Measurements from ENCODE around the gene DDX4.

The DDX4 gene

DNA sequence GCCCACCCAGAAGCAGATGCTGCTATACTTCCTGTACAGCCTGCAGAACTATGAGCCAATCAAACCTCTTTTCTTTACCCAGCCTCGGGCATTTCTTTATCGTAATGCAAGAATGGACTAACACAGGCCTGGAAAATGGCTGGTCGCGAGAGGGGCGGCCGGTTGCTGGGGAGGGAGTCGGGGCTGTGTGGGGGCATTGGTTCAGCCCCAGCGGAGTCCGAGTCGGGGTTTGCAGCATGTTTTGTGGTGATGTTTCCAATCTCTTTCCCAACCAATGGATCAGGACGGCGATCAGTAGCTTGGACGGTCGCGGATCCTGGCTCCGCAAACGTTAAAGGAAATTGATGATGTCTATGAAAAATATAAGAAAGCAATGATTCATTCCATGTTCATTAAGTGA lies 94.6 kb downstream of the DDX4 start:
- no peak overlapping the region for H3K4me3 ChIP-seq (ENCODE audit: low read length)
- H3K27ac ChIP-seq (ENCODE audit: low read length), result no peak overlapping the region
- H3K36me3 ChIP-seq (ENCODE audit: insufficient read depth, low read depth, low read length), result no peaks in the 10 kb centered on the region
- no peak overlapping the region for H3K9ac ChIP-seq (ENCODE audit: low read depth, low read length)
- no peaks in the 10 kb centered on the region for H3K9me3 ChIP-seq (ENCODE audit: insufficient read depth, low read depth, low read length)
- no peaks in the 10 kb centered on the region for H3K27me3 ChIP-seq (ENCODE audit: insufficient read depth, low read length)
- H3K4me1 ChIP-seq (ENCODE audit: insufficient read depth, low read length), result no peaks in the 10 kb centered on the region

DNA sequence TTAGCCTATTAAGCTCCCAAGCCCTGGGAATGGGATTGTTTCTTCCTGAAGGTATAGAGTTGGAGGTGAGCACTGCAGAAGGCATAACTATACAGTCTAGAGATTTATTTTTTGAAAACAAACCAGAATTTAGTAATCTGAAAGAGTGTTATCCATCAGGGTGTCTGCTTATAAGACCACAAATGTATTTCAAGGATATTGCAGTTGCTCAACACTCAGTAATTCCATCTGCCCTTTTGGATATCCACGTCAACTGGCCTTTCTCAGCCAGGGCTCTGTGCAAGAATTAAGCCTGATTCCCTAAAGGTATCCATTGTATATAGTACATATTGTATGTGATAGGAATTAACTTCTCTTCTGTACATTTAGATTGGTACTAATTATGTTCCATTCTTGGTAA lies 98.3 kb downstream of the DDX4 start:
- Histone ChIP-seq H3K27me3 (ENCODE audit: insufficient read depth, low read length) (no peaks in the 10 kb centered on the region), H3K9ac (ENCODE audit: low read depth, low read length) (no peak overlapping the region), H3K4me1 (ENCODE audit: insufficient read depth, low read length) (no peaks in the 10 kb centered on the region), H3K27ac (ENCODE audit: low read length) (no peak overlapping the region), H3K36me3 (ENCODE audit: insufficient read depth, low read depth, low read length) (no peaks in the 10 kb centered on the region), H3K4me3 (ENCODE audit: low read length) (no peak overlapping the region), H3K9me3 (ENCODE audit: insufficient read depth, low read depth, low read length) (no peaks in the 10 kb centered on the region)

DNA sequence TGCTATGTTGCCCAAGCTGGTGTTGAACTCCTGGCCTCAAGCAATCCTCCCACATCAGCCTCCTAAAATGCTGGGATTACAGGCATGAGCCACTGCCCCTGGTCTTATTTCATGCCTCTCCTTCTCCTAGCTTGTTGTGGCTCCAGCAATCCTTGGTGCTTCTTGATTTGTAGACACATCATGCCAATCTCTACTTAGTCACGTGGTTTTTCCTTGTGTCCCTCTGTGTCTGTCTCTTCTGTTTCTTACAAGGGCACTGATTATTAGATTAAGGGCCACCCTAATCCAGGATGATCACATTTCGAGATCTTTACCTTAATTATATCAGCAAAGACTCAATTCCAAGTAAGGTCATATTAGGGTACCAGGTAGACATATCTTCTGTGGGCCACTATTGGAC lies 104.1 kb downstream of the DDX4 start:
- Histone ChIP-seq H3K9ac (ENCODE audit: low read depth, low read length) (no peak overlapping the region), H3K36me3 (ENCODE audit: insufficient read depth, low read depth, low read length) (no peaks in the 10 kb centered on the region), H3K4me3 (ENCODE audit: low read length) (no peak overlapping the region), H3K9me3 (ENCODE audit: insufficient read depth, low read depth, low read length) (no peaks in the 10 kb centered on the region), H3K27me3 (ENCODE audit: insufficient read depth, low read length) (no peaks in the 10 kb centered on the region), H3K4me1 (ENCODE audit: insufficient read depth, low read length) (no peaks in the 10 kb centered on the region), H3K27ac (ENCODE audit: low read length) (no peak overlapping the region)

DNA sequence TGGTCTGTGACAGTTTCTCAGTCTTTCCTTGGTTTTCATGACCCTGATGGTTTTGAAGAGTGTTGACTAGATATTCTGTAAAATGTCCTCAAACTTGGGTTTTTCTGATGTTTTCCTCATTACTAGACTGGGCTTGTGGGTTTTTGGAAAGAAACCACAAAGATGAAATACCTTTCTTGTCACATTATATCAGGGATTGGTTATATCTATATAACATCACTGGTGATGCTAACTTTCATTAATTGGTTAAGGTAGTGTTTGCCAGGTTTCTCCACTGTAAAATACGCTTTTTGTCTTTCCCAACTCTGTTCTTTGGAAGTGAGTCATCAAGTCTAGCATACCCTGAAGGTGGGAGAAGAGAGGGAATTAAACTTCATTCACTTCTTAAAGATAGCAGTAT lies 110.0 kb downstream of the DDX4 start:
- Histone ChIP-seq H3K27me3 (ENCODE audit: insufficient read depth, low read length) (no peaks in the 10 kb centered on the region), H3K27ac (ENCODE audit: low read length) (no peak overlapping the region), H3K36me3 (ENCODE audit: insufficient read depth, low read depth, low read length) (no peaks in the 10 kb centered on the region), H3K4me1 (ENCODE audit: insufficient read depth, low read length) (no peaks in the 10 kb centered on the region), H3K9me3 (ENCODE audit: insufficient read depth, low read depth, low read length) (no peaks in the 10 kb centered on the region), H3K4me3 (ENCODE audit: low read length) (no peak overlapping the region), H3K9ac (ENCODE audit: low read depth, low read length) (no peak overlapping the region)

DNA sequence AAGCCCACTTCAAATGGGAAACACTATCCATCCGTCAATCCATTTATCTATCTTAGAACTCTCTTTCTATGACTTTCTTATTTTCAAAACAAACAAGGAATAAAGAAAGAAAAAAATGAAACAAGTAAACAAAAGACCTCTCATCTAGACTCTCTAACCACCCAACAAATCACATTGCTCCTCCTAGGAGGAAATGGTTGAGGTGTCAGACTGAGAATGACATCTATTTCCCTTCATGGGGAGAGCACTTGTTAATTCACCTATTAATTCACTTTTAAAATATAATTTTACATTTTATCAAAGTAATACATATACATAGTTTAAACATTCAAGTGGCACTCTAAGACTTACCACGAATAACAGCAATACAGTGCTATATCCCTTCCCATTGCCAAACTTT lies 110.9 kb downstream of the DDX4 start:
- no peaks in the 10 kb centered on the region for H3K9me3 ChIP-seq (ENCODE audit: insufficient read depth, low read depth, low read length)
- no peak overlapping the region for H3K27ac ChIP-seq (ENCODE audit: low read length)
- no peaks in the 10 kb centered on the region for H3K36me3 ChIP-seq (ENCODE audit: insufficient read depth, low read depth, low read length)
- H3K4me1 ChIP-seq (ENCODE audit: insufficient read depth, low read length), result no peaks in the 10 kb centered on the region
- H3K9ac ChIP-seq (ENCODE audit: low read depth, low read length), result no peak overlapping the region
- H3K27me3 ChIP-seq (ENCODE audit: insufficient read depth, low read length), result no peaks in the 10 kb centered on the region
- H3K4me3 ChIP-seq (ENCODE audit: low read length), result no peak overlapping the region

DNA sequence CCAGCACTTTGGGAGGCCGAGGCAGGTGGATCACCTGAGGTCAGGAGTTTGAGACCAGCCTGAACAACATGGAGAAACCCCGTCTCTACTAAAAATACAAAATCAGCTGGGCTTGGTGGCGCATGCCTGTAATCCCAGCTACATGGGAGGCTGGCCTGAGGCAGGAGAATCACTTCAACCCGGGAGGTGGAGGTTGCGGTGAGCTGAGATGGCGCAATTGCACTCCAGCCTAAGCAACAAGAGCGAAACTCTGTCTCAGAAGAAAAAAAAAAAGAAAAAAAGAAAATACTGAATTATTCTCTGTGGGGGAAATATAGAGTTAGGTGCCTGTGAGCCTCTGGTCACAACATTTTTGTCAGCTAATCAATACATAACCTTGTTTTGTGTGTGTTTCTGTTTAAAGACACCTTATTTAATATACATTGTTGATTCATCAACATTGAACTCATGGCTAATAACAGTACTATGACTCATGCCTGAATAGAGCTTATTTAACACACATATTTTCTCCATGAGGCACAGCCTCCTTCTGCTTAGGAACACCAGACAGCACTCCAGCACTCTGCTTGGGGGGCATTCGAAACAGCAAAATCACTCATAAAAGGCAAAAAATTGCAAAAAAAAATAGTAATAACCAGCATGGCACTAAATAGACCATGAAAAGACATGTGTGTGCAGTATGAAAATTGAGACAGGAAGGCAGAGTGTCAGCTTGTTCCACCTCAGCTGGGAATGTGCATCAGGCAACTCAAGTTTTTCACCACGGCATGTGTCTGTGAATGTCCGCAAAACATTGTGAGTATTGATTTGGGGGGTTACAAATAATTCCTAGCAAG lies 113.2 kb downstream of the DDX4 start, which contains the start of gene IL31RA:
Gene IL31RA, plus strand, starts transcription at position 519 of the 836 bp plus-strand sequence. Its CDS starts 214 bp downstream, at position 733.
- no peak within 1 kb of the TSS for H3K9ac ChIP-seq (ENCODE audit: low read depth, low read length)
- no peak within 1 kb of the TSS for H3K27ac ChIP-seq (ENCODE audit: low read length)
- H3K4me3 ChIP-seq (ENCODE audit: low read length), result no peak within 1 kb of the TSS
- no peaks in the 10 kb centered on the region for H3K9me3 ChIP-seq (ENCODE audit: insufficient read depth, low read depth, low read length)
- no peaks in the 10 kb centered on the region for H3K27me3 ChIP-seq (ENCODE audit: insufficient read depth, low read length)
- no peaks in the 10 kb centered on the region for H3K4me1 ChIP-seq (ENCODE audit: insufficient read depth, low read length)
- H3K36me3 ChIP-seq (ENCODE audit: insufficient read depth, low read depth, low read length), result no peaks in the 10 kb centered on the region

DNA sequence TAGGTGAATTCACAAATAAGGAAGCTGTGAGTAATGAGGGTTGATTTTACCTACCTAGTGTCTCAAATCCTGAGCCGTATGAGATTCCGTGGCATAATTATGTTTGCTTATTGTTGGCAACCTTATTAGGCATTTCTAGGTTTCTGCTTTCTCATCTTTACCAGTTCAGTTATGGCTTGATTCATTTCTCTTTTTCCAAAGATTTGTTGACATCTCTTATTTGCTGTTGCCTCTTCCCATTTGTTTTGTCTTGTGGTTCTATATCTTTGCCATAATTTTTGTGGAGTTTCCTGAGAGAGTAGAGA lies 113.8 kb downstream of the DDX4 start:
- Histone ChIP-seq H3K9me3 (ENCODE audit: insufficient read depth, low read depth, low read length) (no peaks in the 10 kb centered on the region), H3K9ac (ENCODE audit: low read depth, low read length) (no peak overlapping the region), H3K27ac (ENCODE audit: low read length) (no peak overlapping the region), H3K4me3 (ENCODE audit: low read length) (no peak overlapping the region), H3K27me3 (ENCODE audit: insufficient read depth, low read length) (no peaks in the 10 kb centered on the region), H3K4me1 (ENCODE audit: insufficient read depth, low read length) (no peaks in the 10 kb centered on the region), H3K36me3 (ENCODE audit: insufficient read depth, low read depth, low read length) (no peaks in the 10 kb centered on the region)

DNA sequence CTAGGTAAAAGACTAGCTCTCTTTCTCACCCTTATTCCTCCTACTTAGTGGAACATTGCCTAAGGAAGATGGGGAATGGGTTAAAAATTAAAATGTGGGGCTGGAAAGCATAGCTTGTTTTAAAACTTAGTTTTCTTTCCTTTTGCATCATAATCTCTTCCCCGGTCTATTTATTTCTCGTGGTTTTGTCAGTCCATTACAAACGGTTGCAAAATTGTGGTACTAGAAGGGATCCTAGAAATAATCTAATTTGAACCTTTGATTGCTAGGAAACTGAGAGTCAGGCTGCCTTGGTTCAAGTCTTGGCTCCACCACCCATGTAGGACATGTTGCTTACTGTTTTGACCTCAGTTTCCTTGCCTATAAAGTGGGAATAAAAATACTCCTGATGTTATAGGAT lies 114.6 kb downstream of the DDX4 start:
- H3K9ac ChIP-seq (ENCODE audit: low read depth, low read length), result no peak overlapping the region
- H3K9me3 ChIP-seq (ENCODE audit: insufficient read depth, low read depth, low read length), result no peaks in the 10 kb centered on the region
- no peak overlapping the region for H3K4me3 ChIP-seq (ENCODE audit: low read length)
- no peaks in the 10 kb centered on the region for H3K27me3 ChIP-seq (ENCODE audit: insufficient read depth, low read length)
- H3K4me1 ChIP-seq (ENCODE audit: insufficient read depth, low read length), result no peaks in the 10 kb centered on the region
- H3K36me3 ChIP-seq (ENCODE audit: insufficient read depth, low read depth, low read length), result no peaks in the 10 kb centered on the region
- no peak overlapping the region for H3K27ac ChIP-seq (ENCODE audit: low read length)

DNA sequence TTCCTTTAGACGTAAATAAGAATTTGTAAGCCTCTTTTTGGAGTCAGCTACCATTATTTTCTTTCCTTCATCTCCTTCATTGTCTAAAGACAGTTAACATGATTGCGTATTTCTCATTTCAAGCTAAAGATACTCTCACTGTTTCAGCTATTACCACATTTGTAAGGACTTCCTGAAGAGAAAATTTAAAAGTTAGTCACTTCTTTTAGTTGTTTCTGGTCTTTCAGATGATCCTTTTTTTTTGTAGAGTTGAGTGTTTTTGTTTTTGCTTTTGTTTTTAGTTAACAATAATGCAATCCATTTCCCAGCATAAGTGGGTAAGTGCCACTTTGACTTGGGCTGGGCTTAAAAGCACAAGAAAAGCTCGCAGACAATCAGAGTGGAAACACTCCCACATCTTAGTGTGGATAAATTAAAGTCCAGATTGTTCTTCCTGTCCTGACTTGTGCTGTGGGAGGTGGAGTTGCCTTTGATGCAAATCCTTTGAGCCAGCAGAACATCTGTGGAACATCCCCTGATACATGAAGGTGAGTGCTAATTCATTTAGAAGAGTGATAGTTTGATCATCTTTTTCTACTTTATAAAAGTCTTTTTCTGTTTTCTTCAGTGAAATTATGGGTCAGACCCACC lies 115.3 kb downstream of the DDX4 start:
- Histone ChIP-seq H3K27me3 (ENCODE audit: insufficient read depth, low read length) (no peaks in the 10 kb centered on the region), H3K9ac (ENCODE audit: low read depth, low read length) (no peak overlapping the region), H3K36me3 (ENCODE audit: insufficient read depth, low read depth, low read length) (no peaks in the 10 kb centered on the region), H3K27ac (ENCODE audit: low read length) (no peak overlapping the region), H3K9me3 (ENCODE audit: insufficient read depth, low read depth, low read length) (no peaks in the 10 kb centered on the region), H3K4me3 (ENCODE audit: low read length) (no peak overlapping the region), H3K4me1 (ENCODE audit: insufficient read depth, low read length) (no peaks in the 10 kb centered on the region)

DNA sequence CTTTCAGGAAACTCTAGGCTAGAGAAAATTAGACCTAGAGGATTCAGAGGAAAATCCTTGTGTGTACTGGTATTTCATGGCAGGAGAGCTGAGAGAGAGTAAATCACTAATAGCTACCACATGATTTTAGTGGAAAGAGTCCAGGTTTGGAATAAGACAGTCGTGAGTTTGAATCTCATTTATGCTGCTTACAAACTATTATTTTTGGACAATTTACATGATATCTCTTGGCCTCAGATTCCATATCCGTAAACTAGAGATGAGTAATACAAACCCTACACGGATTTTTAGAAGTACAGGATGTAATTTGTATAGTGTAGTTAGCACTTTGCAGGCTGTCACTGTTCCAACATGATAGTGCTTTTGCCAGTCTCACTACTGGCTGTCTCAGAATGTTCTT lies 116.0 kb downstream of the DDX4 start:
- Histone ChIP-seq H3K36me3 (ENCODE audit: insufficient read depth, low read depth, low read length) (no peaks in the 10 kb centered on the region), H3K27me3 (ENCODE audit: insufficient read depth, low read length) (no peaks in the 10 kb centered on the region), H3K4me3 (ENCODE audit: low read length) (no peak overlapping the region), H3K27ac (ENCODE audit: low read length) (no peak overlapping the region), H3K9ac (ENCODE audit: low read depth, low read length) (no peak overlapping the region), H3K4me1 (ENCODE audit: insufficient read depth, low read length) (no peaks in the 10 kb centered on the region), H3K9me3 (ENCODE audit: insufficient read depth, low read depth, low read length) (no peaks in the 10 kb centered on the region)

DNA sequence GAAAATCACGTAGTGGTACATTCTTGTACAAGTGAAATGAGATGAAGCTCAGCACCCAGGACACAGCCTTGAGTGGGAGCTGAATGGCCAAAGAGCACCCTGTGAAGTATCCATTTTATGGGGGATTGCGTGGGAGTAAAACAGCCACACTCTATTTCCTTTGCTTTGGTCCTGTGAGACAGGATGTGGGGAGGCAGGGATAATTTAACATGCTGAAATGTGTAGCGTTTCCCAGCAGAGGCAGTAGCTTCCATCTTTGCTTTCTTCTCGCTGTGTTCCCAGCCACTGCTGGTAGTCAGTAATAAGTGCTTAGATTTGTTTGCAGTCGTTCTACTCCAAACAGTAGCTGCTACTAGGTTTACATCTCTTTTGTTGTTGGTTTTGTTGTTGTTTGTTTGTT lies 117.6 kb downstream of the DDX4 start:
- H3K27ac ChIP-seq (ENCODE audit: low read length), result no peak overlapping the region
- no peak overlapping the region for H3K9ac ChIP-seq (ENCODE audit: low read depth, low read length)
- no peaks in the 10 kb centered on the region for H3K9me3 ChIP-seq (ENCODE audit: insufficient read depth, low read depth, low read length)
- H3K4me3 ChIP-seq (ENCODE audit: low read length), result no peak overlapping the region
- H3K27me3 ChIP-seq (ENCODE audit: insufficient read depth, low read length), result no peaks in the 10 kb centered on the region
- H3K36me3 ChIP-seq (ENCODE audit: insufficient read depth, low read depth, low read length), result no peaks in the 10 kb centered on the region
- H3K4me1 ChIP-seq (ENCODE audit: insufficient read depth, low read length), result no peaks in the 10 kb centered on the region

DNA sequence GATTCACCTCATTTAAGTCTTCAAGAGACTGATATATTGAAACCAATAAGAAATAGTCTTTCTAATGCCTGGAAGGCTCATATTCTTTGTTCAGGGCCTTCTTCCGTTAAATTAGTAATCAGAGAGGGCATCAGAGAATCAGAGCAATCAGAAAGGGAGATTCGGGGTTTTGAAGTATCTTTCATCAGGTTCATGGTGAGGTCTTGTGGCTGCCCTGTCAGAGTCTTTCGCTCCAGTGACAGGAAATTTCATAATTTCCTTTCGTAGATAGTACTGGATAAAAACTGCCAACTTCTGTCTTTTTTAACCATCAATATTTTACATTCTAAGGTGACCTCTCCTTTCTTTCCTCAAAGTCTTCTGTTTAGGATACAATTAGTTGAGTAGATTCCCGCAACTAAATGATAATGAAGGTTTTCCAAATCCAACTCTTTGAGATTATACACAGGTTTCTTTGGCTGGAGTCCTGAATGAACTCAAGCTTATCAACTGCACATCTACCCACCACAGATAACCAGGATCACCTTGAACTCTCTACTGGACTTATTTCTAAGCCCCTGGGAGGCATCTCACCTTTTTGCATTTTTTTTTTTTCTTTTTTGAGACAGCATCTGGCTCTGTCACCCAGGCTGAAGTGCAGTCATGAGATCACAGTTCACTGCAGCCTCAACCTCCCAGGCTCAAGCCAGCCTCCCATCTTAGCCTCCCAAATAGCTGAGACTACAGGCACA lies 118.8 kb downstream of the DDX4 start:
- Histone ChIP-seq H3K27me3 (ENCODE audit: insufficient read depth, low read length) (no peaks in the 10 kb centered on the region), H3K9ac (ENCODE audit: low read depth, low read length) (no peak overlapping the region), H3K27ac (ENCODE audit: low read length) (no peak overlapping the region)

More for the DNA sequence above, 118.8 kb downstream of the DDX4 start:
- peaks cover 9% of the 10 kb centered on the region for H3K9me3 ChIP-seq (ENCODE audit: insufficient read depth, low read depth, low read length)
- no peaks in the 10 kb centered on the region for H3K4me1 ChIP-seq (ENCODE audit: insufficient read depth, low read length)
- H3K4me3 ChIP-seq (ENCODE audit: low read length), result no peak overlapping the region
- no peaks in the 10 kb centered on the region for H3K36me3 ChIP-seq (ENCODE audit: insufficient read depth, low read depth, low read length)

Measured in iPS-20b (cell line).